ENCODE data around the gene CGB3.
A peak's percentile ranks its signal among the peaks of the same experiment; 100 is the strongest.

CGB3 gene

DNA sequence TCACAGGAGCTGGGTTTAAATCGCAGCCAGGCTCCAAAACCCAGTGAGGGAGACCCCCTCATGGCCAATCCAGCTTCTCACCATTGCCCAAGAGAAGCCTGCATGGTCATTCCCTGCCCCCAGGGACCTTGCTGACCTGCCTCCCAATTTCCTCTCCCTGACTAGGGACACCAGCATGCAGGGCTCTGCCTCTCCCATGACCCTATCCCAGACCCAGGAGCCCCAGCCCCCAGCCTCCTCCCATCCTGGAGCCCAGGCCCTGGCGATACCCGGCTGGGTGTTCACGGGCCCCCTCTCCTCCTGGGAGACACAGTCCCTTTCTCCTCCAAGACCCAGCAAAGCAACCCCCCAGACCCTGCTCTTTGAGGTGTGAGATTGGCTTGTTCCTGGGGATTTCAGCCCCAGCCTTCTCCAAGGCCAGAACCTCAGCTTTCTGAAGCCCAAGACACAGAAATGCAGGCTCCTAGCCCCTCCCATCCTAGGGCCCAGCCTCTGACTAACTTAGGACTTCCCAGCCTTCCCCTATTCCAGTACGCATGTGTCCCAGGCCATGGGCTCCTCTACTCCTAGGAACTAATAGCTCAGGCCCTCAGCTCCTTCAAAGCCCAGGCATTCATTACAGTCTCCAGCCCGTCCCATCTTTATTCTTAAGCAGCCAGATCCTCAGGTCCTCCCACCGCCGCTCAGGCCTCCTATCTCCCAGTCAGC is 32.1 kb downstream of the CGB3 start:
- H3K4me3 ChIP-seq (ENCODE audit: low read depth, low read length) = peak overlapping the region; percentile 88
- peak; percentile 19 for DNase-seq (ENCODE audit: low read depth)
- TF ChIP-seq, protein P1, sequence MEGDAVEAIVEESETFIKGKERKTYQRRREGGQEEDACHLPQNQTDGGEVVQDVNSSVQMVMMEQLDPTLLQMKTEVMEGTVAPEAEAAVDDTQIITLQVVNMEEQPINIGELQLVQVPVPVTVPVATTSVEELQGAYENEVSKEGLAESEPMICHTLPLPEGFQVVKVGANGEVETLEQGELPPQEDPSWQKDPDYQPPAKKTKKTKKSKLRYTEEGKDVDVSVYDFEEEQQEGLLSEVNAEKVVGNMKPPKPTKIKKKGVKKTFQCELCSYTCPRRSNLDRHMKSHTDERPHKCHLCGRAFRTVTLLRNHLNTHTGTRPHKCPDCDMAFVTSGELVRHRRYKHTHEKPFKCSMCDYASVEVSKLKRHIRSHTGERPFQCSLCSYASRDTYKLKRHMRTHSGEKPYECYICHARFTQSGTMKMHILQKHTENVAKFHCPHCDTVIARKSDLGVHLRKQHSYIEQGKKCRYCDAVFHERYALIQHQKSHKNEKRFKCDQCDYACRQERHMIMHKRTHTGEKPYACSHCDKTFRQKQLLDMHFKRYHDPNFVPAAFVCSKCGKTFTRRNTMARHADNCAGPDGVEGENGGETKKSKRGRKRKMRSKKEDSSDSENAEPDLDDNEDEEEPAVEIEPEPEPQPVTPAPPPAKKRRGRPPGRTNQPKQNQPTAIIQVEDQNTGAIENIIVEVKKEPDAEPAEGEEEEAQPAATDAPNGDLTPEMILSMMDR (IDR thresholded peaks at IDR 0.05; ENCODE audit: control insufficient read depth, extremely low read depth, insufficient read depth) = no peak

DNA sequence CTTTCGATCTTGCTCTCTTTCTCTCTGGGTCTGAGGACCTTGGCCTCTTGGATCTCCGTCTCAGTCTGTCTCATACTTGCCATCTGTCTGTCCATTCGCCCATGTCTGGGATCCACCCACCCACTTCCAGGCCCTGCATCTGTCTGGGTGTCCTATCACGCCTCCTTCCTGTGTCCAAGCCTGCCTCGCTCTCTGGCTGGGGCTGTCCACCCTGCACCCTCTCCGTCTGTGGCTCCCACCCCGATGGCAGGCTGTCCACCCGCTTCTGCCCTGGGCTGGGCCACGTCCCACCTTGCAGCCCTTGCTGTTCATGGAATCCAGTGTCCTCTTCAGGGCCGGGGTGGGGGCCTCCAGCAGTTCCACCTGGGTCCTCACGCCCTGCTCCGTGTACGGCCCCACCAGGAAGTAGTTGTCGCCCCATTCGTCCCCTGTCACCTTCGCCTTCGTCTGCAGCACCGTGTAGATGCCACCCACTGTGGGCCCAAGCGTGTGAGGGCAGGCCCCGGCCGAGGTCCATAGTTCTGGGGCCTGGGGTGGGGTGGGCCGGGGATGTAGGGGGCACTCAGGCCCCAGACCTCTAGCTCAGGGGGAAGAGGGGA is 33.0 kb downstream of the CGB3 start:
- TF ChIP-seq, protein P1 (IDR thresholded peaks at IDR 0.05; ENCODE audit: control insufficient read depth, extremely low read depth, insufficient read depth) = no peak
- H3K4me3 ChIP-seq (ENCODE audit: low read depth, low read length) = peak overlapping the region; percentile 88; the same call in 1 of the 2 replicates
- no peak for DNase-seq (ENCODE audit: low read depth)

DNA sequence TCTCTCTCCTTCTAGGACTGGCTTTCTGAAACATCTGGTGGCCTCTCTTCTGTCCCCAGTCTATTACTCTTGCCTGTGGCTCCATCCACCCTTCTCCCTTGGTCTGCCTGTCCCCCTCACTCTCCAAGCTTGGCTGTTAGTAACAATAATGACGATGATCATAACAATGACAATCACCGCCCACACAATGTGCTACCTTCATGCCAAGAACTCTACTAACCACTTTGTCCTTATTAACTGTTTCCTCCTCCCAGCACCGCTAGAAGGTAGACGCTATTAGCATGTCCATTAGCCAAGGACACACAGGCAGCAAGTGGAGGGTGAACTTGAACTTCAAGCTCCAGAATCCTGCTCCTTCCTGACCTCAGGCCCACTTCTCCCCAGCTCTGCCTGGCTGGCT is 33.7 kb downstream of the CGB3 start:
- no peak for DNase-seq (ENCODE audit: low read depth)
- TF ChIP-seq, protein P1 (IDR thresholded peaks at IDR 0.05; ENCODE audit: control insufficient read depth, extremely low read depth, insufficient read depth) = no peak
- H3K4me3 ChIP-seq (ENCODE audit: low read depth, low read length) = no peak overlapping the region

DNA sequence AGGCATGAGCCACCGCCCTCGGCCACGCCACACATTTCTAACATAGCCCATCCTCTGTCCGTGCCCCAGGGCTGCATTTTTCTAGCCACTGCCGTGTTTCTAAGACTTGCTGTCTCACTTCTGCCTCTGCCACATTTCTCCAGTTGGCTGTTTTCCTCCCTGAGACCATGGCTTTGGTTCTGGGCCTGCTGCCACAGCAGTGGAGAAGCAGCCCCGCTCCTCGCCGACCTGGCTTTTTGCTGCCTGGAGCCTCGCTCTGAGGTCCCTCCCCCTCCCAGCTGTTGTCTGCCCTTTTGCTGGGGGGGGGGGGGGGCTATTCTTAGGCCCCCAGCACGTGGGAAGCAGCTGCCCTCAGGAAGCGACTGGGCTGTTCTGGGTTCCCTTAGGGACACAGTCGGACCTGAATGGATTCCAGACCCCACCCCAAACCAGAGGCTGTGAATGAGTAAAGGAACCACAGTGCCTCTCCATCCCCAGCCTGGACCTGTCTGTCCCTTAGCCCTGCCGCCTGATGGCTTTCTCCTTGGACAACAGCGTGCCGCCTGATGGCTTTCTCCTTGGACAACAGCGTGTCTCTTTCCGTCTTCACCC is 34.3 kb downstream of the CGB3 start:
- TF ChIP-seq, protein P1 (IDR thresholded peaks at IDR 0.05; ENCODE audit: control insufficient read depth, extremely low read depth, insufficient read depth) = no peak
- no peak overlapping the region for H3K4me3 ChIP-seq (ENCODE audit: low read depth, low read length)
- DNase-seq (ENCODE audit: low read depth) = no peak

DNA sequence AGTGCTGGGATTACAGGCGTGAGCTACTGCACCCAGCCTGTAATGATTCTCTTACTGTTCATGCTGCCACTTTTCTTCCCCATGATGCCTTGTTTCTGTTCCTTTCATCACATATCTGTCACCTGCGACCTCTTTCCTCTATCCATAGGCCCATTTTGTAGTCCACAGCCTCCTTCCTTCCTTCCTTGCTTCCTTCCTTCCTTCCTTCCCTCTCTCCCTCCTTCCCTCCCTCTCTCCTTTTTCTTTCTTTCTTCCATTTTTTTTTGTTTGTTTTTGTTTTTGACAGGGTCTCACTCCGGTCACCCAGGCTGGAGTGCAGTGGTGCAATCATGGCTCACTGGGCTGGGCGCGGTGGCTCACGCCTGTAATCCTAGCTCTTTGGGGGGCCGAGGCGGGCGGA is 35.3 kb downstream of the CGB3 start:
- TF ChIP-seq, protein P1 (IDR thresholded peaks at IDR 0.05; ENCODE audit: control insufficient read depth, extremely low read depth, insufficient read depth) = no peak

DNA sequence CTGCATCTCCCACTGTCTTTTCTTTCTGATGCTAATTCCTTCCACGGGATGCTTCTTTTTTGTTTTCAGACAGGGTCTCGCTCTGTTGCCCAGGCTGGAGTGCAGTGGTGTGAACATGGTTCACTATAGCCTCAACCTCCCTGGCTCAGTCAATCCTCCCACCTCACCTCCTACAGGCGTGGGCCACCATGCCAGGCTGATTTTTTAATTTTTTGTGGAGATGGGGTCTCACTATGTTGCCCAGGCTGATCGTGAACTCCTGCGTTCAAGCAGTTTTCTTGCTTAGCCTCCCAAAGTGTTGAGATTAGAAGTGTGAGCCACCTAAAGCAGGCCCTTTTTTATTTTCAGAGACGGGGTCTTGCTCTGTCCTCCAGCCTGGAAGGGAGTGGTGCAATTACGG is 35.8 kb downstream of the CGB3 start:
- H3K4me3 ChIP-seq (ENCODE audit: low read depth, low read length) = no peak overlapping the region
- no peak for DNase-seq (ENCODE audit: low read depth)
- TF ChIP-seq, protein P1 (IDR thresholded peaks at IDR 0.05; ENCODE audit: control insufficient read depth, extremely low read depth, insufficient read depth) = no peak

More for the DNA sequence above, 35.3 kb downstream of the CGB3 start:
- H3K4me3 ChIP-seq (ENCODE audit: low read depth, low read length) = no peak overlapping the region
- no peak for DNase-seq (ENCODE audit: low read depth)
